Activated CD8-positive, alpha-beta T cell treated with anti-CD3 and anti-CD28 coated beads for 36 hours (primary cell): Measurements from ENCODE around the gene IBSP. TPM values are rescaled to one million over a fixed set of nuclear protein-coding genes. Genes with fewer than 3 reads are reported as not detected.

Experiments used
- ATAC-seq: fragments of 200-7000 bp; cut with Tn5 transposase; one replicate; pipeline ENCODE4 v1.10.0; 2021; ENCODE audit warnings: mild to moderate bottlenecking, moderate library complexity
- CTCF ChIA-PET: fragments of 350-600 bp; sonication (Branson Sonifier 250); formaldehyde crosslinking; loops from one replicate; lab custom pipeline; 2021; ENCODE audit warnings: antibody characterized with exemption; lab: Charles Lee
- POLR2A ChIA-PET: fragments of 350-600 bp; sonication (Branson Sonifier 250); formaldehyde crosslinking; loops from one replicate; lab custom pipeline; 2021; ENCODE audit warnings: antibody characterized with exemption; lab: Charles Lee
- DNase-seq: peaks from one replicate; pipeline ENCODE4 v3.0.0-alpha.2; 2020
- H3K27ac Mint-ChIP-seq: one replicate; pipeline ENCODE4 v1.8.0; 2021; ENCODE audit warnings: mild to moderate bottlenecking, mixed read lengths
- H3K27me3 Mint-ChIP-seq: one replicate; pipeline ENCODE4 v1.8.0; 2021; ENCODE audit warnings: mixed read lengths
- H3K36me3 Mint-ChIP-seq: one replicate; pipeline ENCODE4 v1.8.0; 2021; ENCODE audit warnings: low read depth, mixed read lengths
- H3K4me1 Mint-ChIP-seq: one replicate; pipeline ENCODE4 v1.8.0; 2021; ENCODE audit warnings: low read depth, mixed read lengths
- H3K4me3 Mint-ChIP-seq: one replicate; pipeline ENCODE4 v1.8.0; 2021; ENCODE audit warnings: mild to moderate bottlenecking, moderate library complexity, mixed read lengths
- H3K9me3 Mint-ChIP-seq: one replicate; pipeline ENCODE4 v1.8.0; 2021; ENCODE audit warnings: mixed read lengths
- CTCF ChIP-seq: fragments of 200-600 bp; IDR thresholded peaks from one replicate; pipeline ENCODE4 v1.8.0; 2022; ENCODE audit warnings: antibody characterized with exemption, mild to moderate bottlenecking
- intact Hi-C: fragments of 100-400 bp; cut with micrococcal nuclease; formaldehyde crosslinking; loops from one replicate; pipeline ENCODE4 v1.10.0; 2022
- total RNA-seq, 2 experiments: library from RNA; stranded (reverse); gene quantifications; one replicate each; pipeline ENCODE4 v1.2.3, GENCODE V29; 2021

The IBSP gene
- not detected for total RNA-seq

- Mint-ChIP-seq H3K36me3 (no peaks in the 10 kb centered on the region), H3K4me1 (no peaks in the 10 kb centered on the region), H3K27me3 (peaks cover 4% of the 10 kb centered on the region), H3K4me3 (no peak within 1 kb of the TSS), H3K9me3 (no peaks in the 10 kb centered on the region), H3K27ac (no peak within 1 kb of the TSS)
- intact Hi-C loops, result no loop called here
- DNase-seq (no peak), ATAC-seq (no peak)
- ChIA-PET CTCF (interaction anchor here (0.8 kb wide), 1 partner anchor 50 kb away, joined by 3 read pairs; no protein-coding TSS in a partner anchor), POLR2A (no interaction called here)
- TF ChIP-seq CTCF, result no peak
These were observed at the start of gene IBSP for GRCh38 chr4:87799301-87800113. IBSP (plus strand) TSS chr4:87799554; CDS start chr4:87802362, 2,808 bp downstream.

- Mint-ChIP-seq H3K27ac (no peak overlapping the region), H3K4me1 (no peaks in the 10 kb centered on the region), H3K36me3 (no peaks in the 10 kb centered on the region), H3K27me3 (peaks cover 3% of the 10 kb centered on the region), H3K4me3 (no peak overlapping the region), H3K9me3 (peaks cover 2% of the 10 kb centered on the region)
- DNase-seq (no peak), ATAC-seq (no peak)
- intact Hi-C loops, result no loop called here
- TF ChIP-seq CTCF, result no peak
- POLR2A ChIA-PET, result no interaction called here
- CTCF ChIA-PET, result no interaction called here
These were observed 49.5 kb upstream of the IBSP start for GRCh38 chr4:87749883-87750282.

- DNase-seq (no peak), ATAC-seq (no peak)
- POLR2A ChIA-PET, result no interaction called here
- intact Hi-C loops, result no loop called here
- no peak for TF ChIP-seq CTCF
- Mint-ChIP-seq H3K9me3 (no peaks in the 10 kb centered on the region), H3K4me1 (no peaks in the 10 kb centered on the region), H3K36me3 (no peaks in the 10 kb centered on the region), H3K27ac (no peak overlapping the region), H3K27me3 (peaks cover 3% of the 10 kb centered on the region), H3K4me3 (no peak overlapping the region)
- CTCF ChIA-PET, result interaction anchor here (1.7 kb wide), 1 partner anchor 90 kb away, joined by 4 read pairs; no protein-coding TSS in a partner anchor
These were observed 41.1 kb upstream of the IBSP start for GRCh38 chr4:87758270-87758669.

- CTCF ChIA-PET, result no interaction called here
These were observed 37.0 kb upstream of the IBSP start for GRCh38 chr4:87762311-87762710.

More at GRCh38 chr4:87762311-87762710, 37.0 kb upstream of the IBSP start:
- intact Hi-C loops, result no loop called here
- no peak overlapping the region for H3K4me3 Mint-ChIP-seq
- H3K36me3 Mint-ChIP-seq, result no peaks in the 10 kb centered on the region
- POLR2A ChIA-PET, result no interaction called here
- no peak for TF ChIP-seq CTCF
- no peak overlapping the region for H3K27ac Mint-ChIP-seq
- no peaks in the 10 kb centered on the region for H3K4me1 Mint-ChIP-seq
- ATAC-seq (no peak), DNase-seq (no peak)
- H3K9me3 Mint-ChIP-seq, result no peaks in the 10 kb centered on the region
- H3K27me3 Mint-ChIP-seq, result peaks cover 2% of the 10 kb centered on the region
